Raji (cell line): ENCODE measurements around the gene SCUBE1.

Source experiments
- POLR2A ChIP-seq: IDR thresholded peaks from 2 replicates; pipeline ENCODE4 v1.6.1; 2011; ENCODE audit warnings: low read depth, low read length, control low read depth; ENCODE audit not compliant: insufficient read depth

The SCUBE1 gene

GRCh38 chr22:43315687-43316217 is 27.4 kb downstream of the SCUBE1 start:
- no peak for TF ChIP-seq POLR2A

GRCh38 chr22:43314611-43315010 is 28.6 kb downstream of the SCUBE1 start:
- no peak for TF ChIP-seq POLR2A

GRCh38 chr22:43313890-43314474 is 29.2 kb downstream of the SCUBE1 start:
- TF ChIP-seq POLR2A = no peak

- TF ChIP-seq POLR2A = no peak
These were observed 29.8 kb downstream of the SCUBE1 start for GRCh38 chr22:43313244-43313889.

- no peak for TF ChIP-seq POLR2A
These were observed 30.6 kb downstream of the SCUBE1 start for GRCh38 chr22:43312608-43313007.

- no peak for TF ChIP-seq POLR2A
These were observed 32.4 kb downstream of the SCUBE1 start for GRCh38 chr22:43310798-43311197.

GRCh38 chr22:43310311-43310710 is 32.9 kb downstream of the SCUBE1 start:
- TF ChIP-seq POLR2A = no peak

GRCh38 chr22:43308836-43309235 is 34.3 kb downstream of the SCUBE1 start:
- no peak for TF ChIP-seq POLR2A

GRCh38 chr22:43308060-43308830 is 34.9 kb downstream of the SCUBE1 start:
- no peak for TF ChIP-seq POLR2A

GRCh38 chr22:43305806-43306205 is 37.4 kb downstream of the SCUBE1 start:
- TF ChIP-seq POLR2A = no peak

- no peak for TF ChIP-seq POLR2A
These were observed 38.2 kb downstream of the SCUBE1 start for GRCh38 chr22:43304831-43305590.

GRCh38 chr22:43303751-43304150 is 39.4 kb downstream of the SCUBE1 start:
- no peak for TF ChIP-seq POLR2A

- no peak for TF ChIP-seq POLR2A
These were observed 40.0 kb downstream of the SCUBE1 start for GRCh38 chr22:43303166-43303565.

GRCh38 chr22:43302531-43303041 is 40.6 kb downstream of the SCUBE1 start:
- no peak for TF ChIP-seq POLR2A

GRCh38 chr22:43301866-43302265 is 41.3 kb downstream of the SCUBE1 start:
- TF ChIP-seq POLR2A = no peak
